Measurements from ENCODE around the gene STOML2. TPM values are rescaled to one million over a fixed set of nuclear protein-coding genes. Genes with fewer than 3 reads are reported as not detected.
A peak's percentile ranks its signal among the peaks of the same experiment; 100 is the strongest.

The STOML2 gene
- total and polyA plus RNA-seq, 2 donors (not counting 1 experiment from before 2014, with no cell fraction given) = 58.9 to 64.6 TPM

DNA sequence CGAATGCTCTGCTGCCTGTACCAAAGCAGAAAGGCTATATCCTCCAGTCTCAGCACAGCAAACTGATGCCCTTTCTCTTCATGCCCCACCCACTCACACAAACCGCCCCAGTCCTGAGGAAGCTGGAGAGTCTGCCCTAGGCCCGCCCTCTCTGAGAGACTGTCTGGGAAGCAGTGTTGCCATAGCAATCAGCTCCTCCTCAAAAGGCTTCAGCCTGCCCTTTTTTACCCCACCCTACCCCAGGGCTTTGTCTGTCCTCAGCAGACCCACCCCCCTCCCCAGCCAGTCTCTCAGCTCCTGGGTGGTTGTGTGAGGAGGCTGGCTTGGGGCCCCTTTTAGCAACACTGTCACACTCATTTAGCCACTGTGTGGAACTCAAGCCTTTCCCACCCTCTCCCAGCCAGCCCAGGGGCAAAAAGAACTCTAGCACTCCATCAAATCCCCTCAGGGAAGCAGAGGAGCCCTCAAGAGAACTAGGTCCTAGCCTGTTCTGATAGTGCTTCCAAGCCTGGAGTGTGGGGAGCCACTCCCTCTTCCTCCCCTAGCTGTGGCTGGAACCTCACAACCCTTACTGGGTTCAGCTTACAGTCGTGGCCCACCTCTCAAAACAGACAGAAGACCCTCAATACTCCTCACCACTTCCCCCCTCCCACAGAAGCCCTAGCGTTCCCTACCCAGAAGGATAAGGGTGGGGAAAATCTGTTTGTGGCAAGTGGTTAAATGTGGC lies 11.3 kb upstream of the STOML2 start:
- Histone ChIP-seq H3K79me2 (ENCODE audit: control insufficient read depth, insufficient read depth, low read length) (peaks cover 4% of the 10 kb centered on the region), H3K27me3 (replicated peaks in 1 of 4; ENCODE audit: control extremely low read depth in 1 of 4, control insufficient read depth in 3 of 4, insufficient read depth in 4 of 4, low read length in 3 of 4) (no peaks in the 10 kb centered on the region), H3K9ac (ENCODE audit: low read length) (peak overlapping the region; percentile 88), H3K36me3 (replicated peaks in 1 of 2; ENCODE audit: control extremely low read depth in 1 of 2, control insufficient read depth in 1 of 2, extremely low read depth in 1 of 2, insufficient read depth in 2 of 2, low read length in 1 of 2) (no peaks in the 10 kb centered on the region), H3K4me1 (ENCODE audit: control insufficient read depth in 2 of 2, insufficient read depth in 2 of 2, low read length in 2 of 2) (peaks cover 38 to 54% of the 10 kb centered on the region in 2 donors), H3K4me2 (replicated peaks; ENCODE audit: low read depth, low read length, poor library complexity, severe bottlenecking) (peak overlapping the region; percentile 99), H3K4me3 (ENCODE audit: control extremely low read depth in 1 of 5, extremely low read depth in 1 of 5, insufficient read depth in 1 of 5, low read depth in 2 of 5, low read length in 4 of 5) (peak overlapping the region in 4 of 5 experiments; percentile 3 to 86 (median 71)), H4K20me1 (ENCODE audit: control insufficient read depth, insufficient read depth, low read length, poor library complexity, severe bottlenecking) (no peaks in the 10 kb centered on the region), H3K27ac (ENCODE audit: low read length in 2 of 2) (peak overlapping the region; percentile 57 to 93), H3K9me3 (ENCODE audit: control extremely low read depth in 1 of 3, control insufficient read depth in 2 of 3, insufficient read depth in 1 of 3, low read length in 2 of 3) (no peaks in the 10 kb centered on the region), H2AFZ (ENCODE audit: insufficient read depth, low read depth, low read length, poor library complexity, severe bottlenecking) (peak overlapping the region; percentile 98)
- peak overlapping the region; percentile 98 for H3K4me3 Mint-ChIP-seq
- peaks cover 64% of the 10 kb centered on the region for H3K4me1 Mint-ChIP-seq
- peak overlapping the region; percentile 88 for H3K27ac Mint-ChIP-seq
- ChIA-PET CTCF (interaction anchor here (0.6 to 2.0 kb wide), 9 partner anchors 10 to 1912 kb away, joined by 3 to 13 read pairs (median 3); partner anchors contain the start of gene STOML2), POLR2A (interaction anchor here (0.6 to 1.7 kb wide), 5 partner anchors 11 to 536 kb away, joined by 3 to 15 read pairs (median 9); partner anchors contain the start of genes SIT1, STOML2 and VCP)
- ATAC-seq (ENCODE audit: low read depth) = no peak
- WGBS (ENCODE audit: insufficient coverage) = 13% methylated on average over 2 of the region's 5 CpGs
- no peaks in the 10 kb centered on the region for H3K27me3 Mint-ChIP-seq
- intact Hi-C loops (cut with micrococcal nuclease) = loop anchor here (5.0 to 10.0 kb wide), 2 partner anchors 657 to 921 kb away; partner anchors contain the start of genes DNAI1, FAM219A and RECK
- peak; percentile 67 for DNase-seq
- TF ChIP-seq EZH2 (IDR thresholded peaks at IDR 0.05; ENCODE audit: borderline replicate concordance, insufficient read depth, low read depth, low read length, poor library complexity, severe bottlenecking) = no peak
- TF ChIP-seq, protein P1, sequence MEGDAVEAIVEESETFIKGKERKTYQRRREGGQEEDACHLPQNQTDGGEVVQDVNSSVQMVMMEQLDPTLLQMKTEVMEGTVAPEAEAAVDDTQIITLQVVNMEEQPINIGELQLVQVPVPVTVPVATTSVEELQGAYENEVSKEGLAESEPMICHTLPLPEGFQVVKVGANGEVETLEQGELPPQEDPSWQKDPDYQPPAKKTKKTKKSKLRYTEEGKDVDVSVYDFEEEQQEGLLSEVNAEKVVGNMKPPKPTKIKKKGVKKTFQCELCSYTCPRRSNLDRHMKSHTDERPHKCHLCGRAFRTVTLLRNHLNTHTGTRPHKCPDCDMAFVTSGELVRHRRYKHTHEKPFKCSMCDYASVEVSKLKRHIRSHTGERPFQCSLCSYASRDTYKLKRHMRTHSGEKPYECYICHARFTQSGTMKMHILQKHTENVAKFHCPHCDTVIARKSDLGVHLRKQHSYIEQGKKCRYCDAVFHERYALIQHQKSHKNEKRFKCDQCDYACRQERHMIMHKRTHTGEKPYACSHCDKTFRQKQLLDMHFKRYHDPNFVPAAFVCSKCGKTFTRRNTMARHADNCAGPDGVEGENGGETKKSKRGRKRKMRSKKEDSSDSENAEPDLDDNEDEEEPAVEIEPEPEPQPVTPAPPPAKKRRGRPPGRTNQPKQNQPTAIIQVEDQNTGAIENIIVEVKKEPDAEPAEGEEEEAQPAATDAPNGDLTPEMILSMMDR (IDR thresholded peaks at IDR 0.05) = no peak
- H3K9me3 Mint-ChIP-seq (ENCODE audit: insufficient read depth) = no peaks in the 10 kb centered on the region
